Ascending aorta (tissue), 2 donors: ENCODE measurements around the gene ROR1. TPM values are rescaled to one million over a fixed set of nuclear protein-coding genes. Genes with fewer than 3 reads are reported as not detected.
"Not testable (repeated sequence)": the region's sequence is repeated elsewhere in the genome, so short reads cannot be mapped to it uniquely, and the experiment has no call there.

Experiments used
- DNase-seq, 2 donors: peaks; one replicate each; pipeline ENCODE4 v3.0.0-alpha.2; 2019; ENCODE audit warnings: low spot score in 2 of 2
- H3K27ac ChIP-seq, 2 donors: fragments of 200-600 bp; sonication (generic); one replicate each; pipeline ENCODE4 v1.5.1; 2016 to 2017; ENCODE audit warnings: mild to moderate bottlenecking in 1 of 2
- H3K27me3 ChIP-seq: fragments of 200-600 bp; sonication (generic); one replicate; pipeline ENCODE4 v1.5.1; 2017
- H3K36me3 ChIP-seq, 2 donors: fragments of 200-600 bp; sonication (generic); one replicate each; pipeline ENCODE4 v1.5.1; 2016
- H3K4me1 ChIP-seq, 2 donors: fragments of 200-600 bp; sonication (generic); one replicate each; pipeline ENCODE4 v1.5.1; 2016 to 2017; ENCODE audit warnings: mild to moderate bottlenecking in 1 of 2
- H3K4me3 ChIP-seq, 2 donors: fragments of 200-600 bp; sonication (generic); one replicate each; pipeline ENCODE4 v1.5.1; 2016 to 2017; ENCODE audit warnings: mild to moderate bottlenecking in 1 of 2
- H3K9me3 ChIP-seq, 2 donors: fragments of 200-600 bp; sonication (generic); one replicate each; pipeline ENCODE4 v1.5.1; 2016
- intact Hi-C: fragments of 100-400 bp; cut with DNase I; formaldehyde crosslinking; loops from one replicate; pipeline ENCODE4 v1.15.1; 2023
- total RNA-seq: library from RNA; depleted of rRNA; stranded (reverse); fragments of >200 nt; gene quantifications from one replicate; pipeline ENCODE4 v1.1.0, GENCODE V29; 2016
- TF ChIP-seq, protein P1 (sequence below), 3 experiments: fragments of 200-600 bp in 2 of 3; fragments of 450-650 bp in 1 of 3; sonication (generic) in 2 of 3; IDR thresholded peaks; one replicate each; pipeline ENCODE4 v1.5.1; 2016 to 2019; ENCODE audit warnings: antibody characterized with exemption in 3 of 3, mild to moderate bottlenecking in 1 of 3, moderate library complexity in 1 of 3

The ROR1 gene
- total RNA-seq, 1 donor from 2014 or later, result 115 TPM

DNA sequence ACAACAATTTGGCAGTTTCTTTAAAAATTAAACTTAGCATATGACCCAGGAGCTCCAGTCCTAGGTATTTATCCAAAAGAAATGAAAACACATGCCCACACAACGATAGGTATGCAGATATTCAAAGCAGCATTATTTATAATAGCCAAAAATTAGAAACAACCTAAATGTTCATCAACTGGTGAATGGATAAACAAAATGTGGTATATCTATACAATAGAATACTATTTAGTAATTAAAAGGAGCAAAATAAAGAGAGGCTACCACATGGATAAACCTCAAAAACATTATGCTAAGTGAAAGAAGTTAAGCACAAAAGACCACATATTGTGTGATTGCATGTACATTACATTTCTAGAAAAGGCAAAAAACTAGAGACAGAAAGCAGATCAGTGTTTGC lies 51.3 kb downstream of the ROR1 start:
- Histone ChIP-seq H3K4me3 (no peak overlapping the region), H3K27ac (no peak overlapping the region), H3K4me1 (peaks cover 0 to 40% of the 10 kb centered on the region in 2 donors), H3K36me3 (no peaks in the 10 kb centered on the region), H3K9me3 (no peaks in the 10 kb centered on the region), H3K27me3 (no peaks in the 10 kb centered on the region)
- TF ChIP-seq, protein P1, sequence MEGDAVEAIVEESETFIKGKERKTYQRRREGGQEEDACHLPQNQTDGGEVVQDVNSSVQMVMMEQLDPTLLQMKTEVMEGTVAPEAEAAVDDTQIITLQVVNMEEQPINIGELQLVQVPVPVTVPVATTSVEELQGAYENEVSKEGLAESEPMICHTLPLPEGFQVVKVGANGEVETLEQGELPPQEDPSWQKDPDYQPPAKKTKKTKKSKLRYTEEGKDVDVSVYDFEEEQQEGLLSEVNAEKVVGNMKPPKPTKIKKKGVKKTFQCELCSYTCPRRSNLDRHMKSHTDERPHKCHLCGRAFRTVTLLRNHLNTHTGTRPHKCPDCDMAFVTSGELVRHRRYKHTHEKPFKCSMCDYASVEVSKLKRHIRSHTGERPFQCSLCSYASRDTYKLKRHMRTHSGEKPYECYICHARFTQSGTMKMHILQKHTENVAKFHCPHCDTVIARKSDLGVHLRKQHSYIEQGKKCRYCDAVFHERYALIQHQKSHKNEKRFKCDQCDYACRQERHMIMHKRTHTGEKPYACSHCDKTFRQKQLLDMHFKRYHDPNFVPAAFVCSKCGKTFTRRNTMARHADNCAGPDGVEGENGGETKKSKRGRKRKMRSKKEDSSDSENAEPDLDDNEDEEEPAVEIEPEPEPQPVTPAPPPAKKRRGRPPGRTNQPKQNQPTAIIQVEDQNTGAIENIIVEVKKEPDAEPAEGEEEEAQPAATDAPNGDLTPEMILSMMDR (IDR thresholded peaks at IDR 0.05), result no peak
- DNase-seq, result no peak
- intact Hi-C loops, result loop anchor here (5.0 kb wide), 2 partner anchors 47 to 307 kb away; no protein-coding TSS in a partner anchor

DNA sequence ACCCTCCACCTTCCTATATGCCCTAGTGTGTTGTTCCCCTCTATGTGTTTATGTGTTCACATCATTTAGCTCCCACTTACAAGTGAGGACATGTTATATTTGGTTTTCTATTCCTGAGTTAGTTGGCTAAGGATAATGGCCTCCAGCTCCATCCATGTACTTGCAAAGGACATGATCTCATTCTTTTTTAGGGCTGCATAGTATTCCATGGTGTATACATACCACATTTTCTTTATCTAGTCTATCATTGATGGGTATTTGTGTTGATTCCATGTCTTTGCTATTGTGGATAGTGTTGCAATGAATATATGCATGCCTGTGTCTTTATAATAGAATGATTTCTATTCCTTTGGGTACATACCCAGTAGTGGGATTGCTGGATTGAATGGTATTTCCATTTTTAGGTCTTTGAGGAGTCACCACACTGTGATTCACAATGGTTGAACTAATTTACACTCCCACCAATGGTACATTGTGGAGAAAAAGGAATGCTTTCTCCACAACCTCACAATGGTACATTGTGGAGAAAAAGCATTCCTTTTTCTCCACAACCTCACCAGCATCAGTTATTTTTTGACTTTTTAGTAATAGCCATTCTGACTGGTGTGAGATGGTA lies 52.5 kb downstream of the ROR1 start:
- not testable (repeated sequence) for DNase-seq, H3K36me3 ChIP-seq, H3K4me3 ChIP-seq, H3K9me3 ChIP-seq, H3K27me3 ChIP-seq
- intact Hi-C loops, result loop anchor here (5.0 kb wide), 2 partner anchors 46 to 306 kb away; no protein-coding TSS in a partner anchor
- peak overlapping the region in 1 of 2 donors; percentile 39 for H3K27ac ChIP-seq
- peaks cover 0 to 39% of the 10 kb centered on the region in 2 donors for H3K4me1 ChIP-seq

- H3K27ac ChIP-seq, result peak overlapping the region; percentile 20 to 80
- no peaks in the 10 kb centered on the region for H3K27me3 ChIP-seq
- H3K36me3 ChIP-seq, result no peaks in the 10 kb centered on the region
- H3K9me3 ChIP-seq, result no peaks in the 10 kb centered on the region
- no peak for DNase-seq
- peaks cover 0 to 41% of the 10 kb centered on the region in 2 donors for H3K4me1 ChIP-seq
- H3K4me3 ChIP-seq, result no peak overlapping the region
- intact Hi-C loops, result loop anchor here (5.0 kb wide), 2 partner anchors 45 to 305 kb away; no protein-coding TSS in a partner anchor
- TF ChIP-seq, protein P1 (IDR thresholded peaks at IDR 0.05), result no peak
Measured at GRCh38 chr1:63827411-63828321, 53.8 kb downstream of the ROR1 start.

GRCh38 chr1:63828322-63829044 lies 54.7 kb downstream of the ROR1 start:
- Histone ChIP-seq H3K36me3 (no peaks in the 10 kb centered on the region), H3K27me3 (no peaks in the 10 kb centered on the region), H3K4me1 (peaks cover 0 to 47% of the 10 kb centered on the region in 2 donors), H3K27ac (peak overlapping the region; percentile 20 to 80), H3K9me3 (no peaks in the 10 kb centered on the region), H3K4me3 (no peak overlapping the region)
- intact Hi-C loops, result loop anchor here (5.0 kb wide), 2 partner anchors 44 to 304 kb away; no protein-coding TSS in a partner anchor
- TF ChIP-seq, protein P1 (IDR thresholded peaks at IDR 0.05), result no peak
- DNase-seq, result no peak

GRCh38 chr1:63829349-63830327 lies 55.8 kb downstream of the ROR1 start:
- H3K27ac ChIP-seq, result peak overlapping the region; percentile 75 to 80
- H3K4me3 ChIP-seq, result peak overlapping the region; percentile 19 to 20
- H3K4me1 ChIP-seq, result peaks cover 0 to 58% of the 10 kb centered on the region in 2 donors
- H3K36me3 ChIP-seq, result no peaks in the 10 kb centered on the region
- TF ChIP-seq, protein P1 (IDR thresholded peaks at IDR 0.05), result no peak
- no peaks in the 10 kb centered on the region for H3K27me3 ChIP-seq
- DNase-seq, result no peak
- intact Hi-C loops, result loop anchor here (5.0 kb wide), 2 partner anchors 43 to 303 kb away; no protein-coding TSS in a partner anchor
- no peaks in the 10 kb centered on the region for H3K9me3 ChIP-seq
